Right lobe of liver (tissue), 6 donors: Measurements from ENCODE around the gene CEP164. TPM values are rescaled to one million over a fixed set of nuclear protein-coding genes. Genes with fewer than 3 reads are reported as not detected.

Experiments used
- ATAC-seq, 4 donors: fragments of 200-7000 bp; cut with Tn5 transposase; one replicate each; pipeline ENCODE4 v1.9.1; 2020; ENCODE audit warnings: mild to moderate bottlenecking in 4 of 4, moderate library complexity in 4 of 4
- DNase-seq, 3 donors: peaks; one replicate each; pipeline ENCODE4 v3.0.0-alpha.2; 2020
- H3K27ac ChIP-seq, 3 donors: fragments of 200-600 bp; one replicate each; pipeline ENCODE4 v1.8.0; 2022
- H3K27me3 ChIP-seq, 2 donors: fragments of 200-600 bp; one replicate each; pipeline ENCODE4 v1.8.0; 2022
- H3K36me3 ChIP-seq, 4 donors: fragments of 200-600 bp; sonication (generic) in 1 of 4; one replicate each; pipeline versions ENCODE4 v1.5.1 to v1.8.0; 2017 to 2022; ENCODE audit warnings: control low read depth in 1 of 4
- H3K4me1 ChIP-seq, 4 donors: fragments of 200-600 bp; sonication (generic) in 1 of 4; one replicate each; pipeline versions ENCODE4 v1.5.1 to v1.8.0; 2017 to 2022; ENCODE audit warnings: control low read depth in 1 of 4
- H3K4me3 ChIP-seq, 3 donors: fragments of 200-600 bp; one replicate each; pipeline ENCODE4 v1.8.0; 2022
- H3K9me3 ChIP-seq, 4 donors: fragments of 200-600 bp; sonication (generic) in 1 of 4; one replicate each; pipeline versions ENCODE4 v1.5.1 to v1.8.0; 2017 to 2022; ENCODE audit warnings: control low read depth in 1 of 4
- POLR2A ChIP-seq: fragments of 450-650 bp; IDR thresholded peaks from one replicate; pipeline ENCODE4 v1.6.1; 2017; ENCODE audit warnings: antibody characterized with exemption, mild to moderate bottlenecking
- WGBS: methylation state at CpG from one replicate; pipeline ENCODE4 v1.1.6; 2018; ENCODE audit warnings: low coverage, low lambda C conversion rate; ENCODE audit not compliant: insufficient coverage; ENCODE audit errors: missing lambda C conversion rate; 5-methylcytosine and 5-hydroxymethylcytosine counted together
- intact Hi-C, 2 donors: fragments of 100-400 bp; cut with DNase I; formaldehyde crosslinking; loops; one replicate each; pipeline versions ENCODE4 v1.11.2 to v1.14.1; 2022
- total RNA-seq, 6 experiments: library from RNA; depleted of rRNA in 2 of 6; stranded (reverse); fragments of >200 nt in 2 of 6; fragmentation: NEBNext Ultra II Directional in 3 of 6; extraction: Animal tissue kit (Norgen Biotek cat#: 25700) in 3 of 6; gene quantifications; one replicate each; pipeline versions ENCODE4 v1.1.0 to v1.2.4, GENCODE V29; 2016 to 2023
- TF ChIP-seq, protein P1 (sequence below), 4 donors: fragments of 200-600 bp in 3 of 4; fragments of 450-650 bp in 1 of 4; IDR thresholded peaks; one replicate each; pipeline versions ENCODE4 v1.5.1 to v1.8.0; 2016 to 2022; ENCODE audit warnings: antibody characterized with exemption in 4 of 4, mild to moderate bottlenecking in 2 of 4
- donor health status: DM: no; HTN: yes; CAD: no.
- donor health status: DM: no; HTN: no; CAD: no.
- donor health status: DM: no; HTN: no; CAD: no.
- donor health status: DM: no; HTN: yes; CAD: no.
- donor health status: DM: no; HTN: yes; CAD: no.

The CEP164 gene
- total RNA-seq, 6 experiments from 2014 or later, result 7.2 to 11.2 (median 8.6) TPM

DNA sequence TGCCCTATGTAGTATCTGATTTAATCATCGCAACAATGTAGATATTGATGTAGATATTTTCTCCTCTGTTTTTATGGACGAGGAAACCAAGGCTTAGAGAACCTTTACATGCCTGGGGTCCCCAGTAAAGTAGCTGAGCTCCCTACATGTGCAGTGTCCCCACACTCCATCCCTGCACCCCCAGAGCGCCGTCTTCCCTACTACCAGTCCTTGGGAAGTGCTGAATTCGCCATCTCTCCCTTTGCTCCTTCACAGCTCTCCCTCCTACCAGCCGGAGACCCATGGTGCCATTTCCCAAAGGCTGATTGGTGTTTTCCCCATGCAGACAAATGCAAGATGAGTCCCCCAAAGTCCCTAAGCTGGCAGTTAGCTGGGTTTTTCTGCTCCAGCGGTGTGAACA lies 86.0 kb downstream of the CEP164 start:
- 99% methylated on average over 6 of the region's 7 CpGs for WGBS
- no peak for TF ChIP-seq POLR2A
- TF ChIP-seq, protein P1, sequence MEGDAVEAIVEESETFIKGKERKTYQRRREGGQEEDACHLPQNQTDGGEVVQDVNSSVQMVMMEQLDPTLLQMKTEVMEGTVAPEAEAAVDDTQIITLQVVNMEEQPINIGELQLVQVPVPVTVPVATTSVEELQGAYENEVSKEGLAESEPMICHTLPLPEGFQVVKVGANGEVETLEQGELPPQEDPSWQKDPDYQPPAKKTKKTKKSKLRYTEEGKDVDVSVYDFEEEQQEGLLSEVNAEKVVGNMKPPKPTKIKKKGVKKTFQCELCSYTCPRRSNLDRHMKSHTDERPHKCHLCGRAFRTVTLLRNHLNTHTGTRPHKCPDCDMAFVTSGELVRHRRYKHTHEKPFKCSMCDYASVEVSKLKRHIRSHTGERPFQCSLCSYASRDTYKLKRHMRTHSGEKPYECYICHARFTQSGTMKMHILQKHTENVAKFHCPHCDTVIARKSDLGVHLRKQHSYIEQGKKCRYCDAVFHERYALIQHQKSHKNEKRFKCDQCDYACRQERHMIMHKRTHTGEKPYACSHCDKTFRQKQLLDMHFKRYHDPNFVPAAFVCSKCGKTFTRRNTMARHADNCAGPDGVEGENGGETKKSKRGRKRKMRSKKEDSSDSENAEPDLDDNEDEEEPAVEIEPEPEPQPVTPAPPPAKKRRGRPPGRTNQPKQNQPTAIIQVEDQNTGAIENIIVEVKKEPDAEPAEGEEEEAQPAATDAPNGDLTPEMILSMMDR (IDR thresholded peaks at IDR 0.05), result no peak
- H3K4me1 ChIP-seq, result no peaks in the 10 kb centered on the region
- DNase-seq (no peak), ATAC-seq (no peak)
- no peak overlapping the region for H3K4me3 ChIP-seq
- H3K36me3 ChIP-seq, result peaks cover 0 to 7% (median 2%) of the 10 kb centered on the region in 4 donors
- H3K27me3 ChIP-seq, result no peaks in the 10 kb centered on the region
- no peak overlapping the region for H3K27ac ChIP-seq
- intact Hi-C loops, result no loop called here
- no peaks in the 10 kb centered on the region for H3K9me3 ChIP-seq

DNA sequence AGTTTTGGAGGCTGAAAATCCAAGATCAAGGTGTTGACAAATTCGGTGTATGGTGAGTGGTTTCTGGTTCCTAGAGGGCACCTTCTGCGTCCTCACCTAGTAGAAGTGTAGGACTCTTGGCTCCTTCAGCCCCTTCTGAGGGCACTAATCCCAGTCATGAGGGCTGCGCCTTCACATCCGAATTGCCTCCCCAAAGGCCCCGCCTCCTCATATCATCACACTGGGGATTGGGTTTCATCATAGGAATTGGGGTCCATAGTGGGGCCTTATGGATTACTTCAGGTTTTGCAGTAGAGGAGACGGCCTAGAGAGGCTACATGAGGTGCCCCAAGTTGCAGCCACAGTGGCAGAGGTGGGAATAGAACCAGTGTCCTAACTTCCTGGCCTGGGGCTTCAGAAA lies 87.1 kb downstream of the CEP164 start:
- no peaks in the 10 kb centered on the region for H3K9me3 ChIP-seq
- no peak for ATAC-seq
- whole genome bisulfite sequencing, result 61% methylated on average over 2 of the region's 6 CpGs
- TF ChIP-seq, protein P1 (IDR thresholded peaks at IDR 0.05), result no peak
- TF ChIP-seq POLR2A, result no peak
- no peak overlapping the region for H3K27ac ChIP-seq
- no peak overlapping the region for H3K4me3 ChIP-seq
- H3K27me3 ChIP-seq, result no peaks in the 10 kb centered on the region
- no peaks in the 10 kb centered on the region for H3K4me1 ChIP-seq
- H3K36me3 ChIP-seq, result no peaks in the 10 kb centered on the region
- intact Hi-C loops, result no loop called here
- no peak for DNase-seq

DNA sequence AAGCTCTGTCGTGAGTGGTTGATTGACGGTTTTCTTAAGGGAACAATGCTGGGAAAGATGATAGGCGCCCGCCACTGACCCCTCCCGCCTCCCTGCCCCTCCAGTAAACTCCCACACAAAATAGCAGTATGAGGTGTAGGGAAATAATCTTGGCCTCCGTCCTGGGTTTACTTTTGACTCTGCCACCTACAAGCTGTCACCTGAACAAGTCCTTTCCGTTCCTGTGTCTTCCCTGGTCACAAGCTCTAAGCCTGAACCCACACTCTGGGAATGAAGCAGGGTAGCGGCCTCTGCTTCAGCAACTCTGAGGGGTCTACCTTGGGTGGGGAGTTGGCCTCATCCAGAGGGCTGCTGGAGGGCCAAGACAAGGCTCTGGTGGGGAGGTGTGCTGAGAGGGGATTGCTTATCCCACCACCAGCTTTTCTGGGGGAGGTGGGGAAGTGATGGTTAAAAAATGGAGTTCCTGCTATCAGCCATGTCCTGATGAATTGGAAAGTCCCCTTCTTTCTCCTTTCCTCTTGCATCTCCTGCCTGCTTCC lies 87.8 kb downstream of the CEP164 start:
- Histone ChIP-seq H3K27ac (no peak overlapping the region), H3K27me3 (no peaks in the 10 kb centered on the region), H3K4me1 (no peaks in the 10 kb centered on the region), H3K9me3 (no peaks in the 10 kb centered on the region), H3K36me3 (no peaks in the 10 kb centered on the region), H3K4me3 (no peak overlapping the region)
- TF ChIP-seq, protein P1 (IDR thresholded peaks at IDR 0.05), result no peak
- no peak for TF ChIP-seq POLR2A
- 69% methylated on average over 6 of the region's 8 CpGs for WGBS
- intact Hi-C loops, result no loop called here
- DNase-seq, result peak in 1 of 3 donors; percentile 31
- ATAC-seq, result peak in 3 of 4 donors; percentile 10 to 77 (median 25)

DNA sequence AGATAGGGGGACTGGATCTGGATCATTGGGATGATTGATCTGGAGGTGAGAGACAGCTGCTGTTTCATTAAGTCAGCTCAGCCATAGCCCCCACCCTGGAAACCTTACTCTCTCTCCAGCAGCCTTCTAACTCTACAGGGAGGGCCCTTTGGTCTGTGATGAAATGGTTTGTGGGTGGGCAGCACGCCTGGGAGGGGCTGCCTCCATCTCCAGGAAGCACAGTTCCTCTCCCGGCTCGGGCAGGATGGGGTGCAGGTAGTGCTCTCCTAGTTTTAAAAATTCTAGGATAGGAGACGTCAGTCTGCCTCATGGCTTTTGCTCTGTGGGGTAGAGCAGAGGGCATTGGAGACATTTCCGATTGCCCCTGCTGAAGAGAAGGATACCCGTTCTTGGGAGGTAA lies 89.7 kb downstream of the CEP164 start:
- Histone ChIP-seq H3K36me3 (no peaks in the 10 kb centered on the region), H3K4me3 (no peak overlapping the region), H3K4me1 (no peaks in the 10 kb centered on the region), H3K9me3 (no peaks in the 10 kb centered on the region), H3K27me3 (no peaks in the 10 kb centered on the region), H3K27ac (no peak overlapping the region)
- ATAC-seq, result no peak
- WGBS, result 41% methylated on average over 5 of the region's 6 CpGs
- no peak for TF ChIP-seq POLR2A
- TF ChIP-seq, protein P1 (IDR thresholded peaks at IDR 0.05), result no peak
- intact Hi-C loops, result no loop called here
- DNase-seq, result peak in 1 of 3 donors; percentile 22

DNA sequence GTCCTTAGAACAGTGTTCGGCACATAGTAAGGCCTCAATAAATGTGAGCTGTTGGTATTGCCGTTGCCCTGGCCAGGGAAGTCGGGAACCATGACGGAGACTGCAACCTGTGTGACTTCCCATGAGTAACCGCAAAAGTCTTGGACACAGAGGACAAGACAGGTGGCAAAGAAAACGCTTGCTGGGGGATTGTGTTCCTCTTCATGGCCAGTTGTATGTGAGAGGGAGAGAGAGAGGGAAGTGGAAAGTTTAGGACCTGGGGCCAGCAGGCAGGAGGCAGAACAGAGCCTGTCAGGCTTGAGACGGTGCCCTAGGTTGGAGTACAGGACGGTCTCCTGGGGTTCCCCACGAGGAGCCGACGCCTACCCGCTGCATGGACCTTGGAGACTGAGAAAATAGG lies 90.2 kb downstream of the CEP164 start:
- WGBS, result 87% methylated on average over 7 of the region's 12 CpGs
- Histone ChIP-seq H3K27me3 (no peaks in the 10 kb centered on the region), H3K27ac (no peak overlapping the region), H3K4me1 (no peaks in the 10 kb centered on the region), H3K9me3 (no peaks in the 10 kb centered on the region), H3K4me3 (no peak overlapping the region), H3K36me3 (no peaks in the 10 kb centered on the region)
- DNase-seq (no peak), ATAC-seq (no peak)
- intact Hi-C loops, result no loop called here
- TF ChIP-seq, protein P1 (IDR thresholded peaks at IDR 0.05), result no peak
- TF ChIP-seq POLR2A, result no peak
